SK-N-SH (cell line): ENCODE results near the gene ACSF3. TPM values are rescaled to one million over a fixed set of nuclear protein-coding genes. Genes with fewer than 3 reads are reported as not detected.

Experiments
- CTCF ChIA-PET: fragments of 300-600, 350-600 bp; formaldehyde crosslinking; extraction: SDS; loops from one replicate; lab custom pipeline; 2021; lab: Yijun Ruan, JAX
- POLR2A ChIA-PET: fragments of 350-600 bp; sonication (Branson Sonifier 250); formaldehyde crosslinking; extraction: SDS; loops from one replicate; lab custom pipeline; 2020; ENCODE audit warnings: antibody characterized with exemption, inconsistent platforms; lab: Yijun Ruan, JAX
- DNase-seq: peaks from one replicate; pipeline ENCODE4 v3.0.0; 2012
- H2AFZ ChIP-seq: fragments of 200-600 bp; sonication (generic); 2 replicates; pipeline ENCODE4 v1.8.1; 2016; ENCODE audit warnings: antibody characterized with exemption, mild to moderate bottlenecking, low read depth
- H3F3A ChIP-seq: fragments of 200-600 bp; sonication (generic); replicated peaks from 2 replicates; pipeline ENCODE3; 2016; ENCODE audit warnings: antibody characterized with exemption, mild to moderate bottlenecking; ENCODE audit not compliant: insufficient read depth
- H3K27ac ChIP-seq, 2 experiments: fragments of 200-500 bp in 1 of 2; fragments of 200-600 bp in 1 of 2; sonication (Bioruptor generic) in 1 of 2; sonication (generic), shearing (Covaris generic) in 1 of 2; 2 replicates each; pipeline versions ENCODE4 v1.5.1 to v1.6.1; 2014 to 2016; ENCODE audit warnings: low read depth in 2 of 2, inconsistent platforms in 1 of 2, low read length in 1 of 2, mild to moderate bottlenecking in 1 of 2, mixed read lengths in 1 of 2
- H3K27me3 ChIP-seq: fragments of 200-600 bp; sonication (generic), shearing (Covaris generic); 2 replicates; pipeline ENCODE4 v1.6.1; 2016; ENCODE audit warnings: mixed run types; ENCODE audit not compliant: insufficient read depth
- H3K36me3 ChIP-seq, 2 experiments: fragments of 200-500 bp in 1 of 2; fragments of 200-600 bp in 1 of 2; sonication (Bioruptor generic) in 1 of 2; sonication (generic) in 1 of 2; replicated peaks in 1 of 2; 2 replicates each; pipeline versions ENCODE3 to v1.5.1; 2014 to 2016; ENCODE audit warnings: low read length in 1 of 2, mild to moderate bottlenecking in 1 of 2; ENCODE audit not compliant: insufficient read depth in 2 of 2, control insufficient read depth in 1 of 2
- H3K4me1 ChIP-seq, 2 experiments: fragments of 200-500 bp in 1 of 2; fragments of 200-600 bp in 1 of 2; sonication (Bioruptor generic) in 1 of 2; sonication (generic), shearing (Covaris generic) in 1 of 2; 2 replicates each; pipeline versions ENCODE4 v1.5.1 to v1.6.1; 2014 to 2016; ENCODE audit warnings: low read depth in 1 of 2, low read length in 1 of 2, mixed run types in 1 of 2; ENCODE audit not compliant: insufficient read depth in 2 of 2, control insufficient read depth in 1 of 2
- H3K4me2 ChIP-seq: fragments of 200-600 bp; sonication (generic), shearing (Covaris generic); 2 replicates; pipeline ENCODE4 v1.6.1; 2017; ENCODE audit warnings: mixed run types
- H3K4me3 ChIP-seq, 2 experiments: fragments of 200-500 bp in 1 of 2; fragments of 200-600 bp in 1 of 2; sonication (Bioruptor generic) in 1 of 2; sonication (generic), shearing (Covaris generic) in 1 of 2; 2 replicates each; pipeline versions ENCODE4 v1.5.1 to v1.8.1; 2014 to 2016; ENCODE audit warnings: low read depth in 2 of 2, inconsistent platforms in 1 of 2, low read length in 1 of 2, mild to moderate bottlenecking in 1 of 2, mixed read lengths in 1 of 2, moderate library complexity in 1 of 2
- H3K79me2 ChIP-seq: fragments of 200-600 bp; sonication (generic); 2 replicates; pipeline ENCODE4 v1.8.1; 2017; ENCODE audit warnings: mild to moderate bottlenecking; ENCODE audit not compliant: insufficient read depth
- H3K9ac ChIP-seq: fragments of 200-600 bp; sonication (generic); 2 replicates; pipeline ENCODE4 v1.6.1; 2017; ENCODE audit warnings: mixed run types
- H3K9me2 ChIP-seq: fragments of 200-600 bp; sonication (generic); 2 replicates; pipeline ENCODE4 v1.6.1; 2017; ENCODE audit warnings: mixed run types
- H3K9me3 ChIP-seq: fragments of 200-600 bp; sonication (generic); 2 replicates; pipeline ENCODE4 v1.6.1; 2017; ENCODE audit warnings: mixed run types, mild to moderate bottlenecking, moderate library complexity
- H4K20me1 ChIP-seq: fragments of 200-600 bp; sonication (generic); 2 replicates; pipeline ENCODE4 v1.6.1; 2017; ENCODE audit warnings: mild to moderate bottlenecking, mixed run types; ENCODE audit not compliant: insufficient read depth
- CHD2 ChIP-seq: fragments of 150-350 bp; IDR thresholded peaks from 2 replicates; pipeline ENCODE4 v1.6.1; 2018; ENCODE audit warnings: low read length; ENCODE audit not compliant: partially characterized antibody
- ELF1 ChIP-seq: IDR thresholded peaks from 2 replicates; pipeline ENCODE4 v1.4.0; 2012
- EP300 ChIP-seq, 2 experiments: IDR thresholded peaks; 2 replicates each; pipeline versions ENCODE4 v1.4.0 to v1.6.1; 2012; ENCODE audit warnings: borderline replicate concordance in 1 of 2, low read depth in 1 of 2, low read length in 1 of 2
- EZH2phosphoT487 ChIP-seq: fragments of 200-600 bp; sonication (generic); IDR thresholded peaks from 2 replicates; pipeline ENCODE4 v1.6.1; 2017; ENCODE audit warnings: low read depth, mixed run types, mild to moderate bottlenecking, antibody characterized with exemption, moderate library complexity, borderline replicate concordance
- FOSL2 ChIP-seq: IDR thresholded peaks from 2 replicates; pipeline ENCODE4 v1.4.0; 2012; ENCODE audit warnings: low read depth, mild to moderate bottlenecking, moderate library complexity, borderline replicate concordance
- FOXM1 ChIP-seq: IDR thresholded peaks from 2 replicates; pipeline ENCODE4 v1.4.0; 2012; ENCODE audit warnings: low read depth, mild to moderate bottlenecking
- GABPA ChIP-seq: IDR thresholded peaks from 2 replicates; pipeline ENCODE4 v1.4.0; 2012; ENCODE audit warnings: low read depth, mild to moderate bottlenecking
- GATA2 ChIP-seq: sonication (generic); formaldehyde crosslinking; IDR thresholded peaks from 2 replicates; pipeline ENCODE4 v1.5.0; 2020; ENCODE audit warnings: mild to moderate bottlenecking, missing genetic modification reagents
- JUND ChIP-seq: IDR thresholded peaks from 2 replicates; pipeline ENCODE4 v1.4.0; 2012
- MEF2A ChIP-seq: IDR thresholded peaks from 2 replicates; pipeline ENCODE4 v1.4.0; 2012; ENCODE audit warnings: low read depth, borderline replicate concordance
- MXI1 ChIP-seq: IDR thresholded peaks from 2 replicates; pipeline ENCODE4 v1.6.1; 2012; ENCODE audit warnings: mild to moderate bottlenecking, low read depth, low read length, improper control_type of control experiment
- NFIC ChIP-seq: IDR thresholded peaks from 2 replicates; pipeline ENCODE4 v1.4.0; 2012; ENCODE audit warnings: borderline replicate concordance
- NRF1 ChIP-seq: IDR thresholded peaks from 2 replicates; pipeline ENCODE4 v1.6.1; 2012; ENCODE audit warnings: low read depth, mild to moderate bottlenecking, low read length
- POLR2AphosphoS5 ChIP-seq: IDR thresholded peaks from 2 replicates; pipeline ENCODE4 v1.6.1; 2012; ENCODE audit warnings: low read depth, low read length
- RCOR1 ChIP-seq: fragments of 150-350 bp; IDR thresholded peaks from 2 replicates; pipeline ENCODE4 v1.6.1; 2017; ENCODE audit warnings: antibody characterized with exemption, low read length
- RFX5 ChIP-seq: IDR thresholded peaks from 2 replicates; pipeline ENCODE4 v1.6.1; 2012; ENCODE audit warnings: mild to moderate bottlenecking, improper control_type of control experiment, low read length
- SMC3 ChIP-seq: IDR thresholded peaks from 2 replicates; pipeline ENCODE4 v1.6.1; 2012; ENCODE audit warnings: low read depth, low read length, improper control_type of control experiment
- TEAD4 ChIP-seq: IDR thresholded peaks from 2 replicates; pipeline ENCODE4 v1.4.0; 2012; ENCODE audit warnings: mild to moderate bottlenecking, borderline replicate concordance; ENCODE audit not compliant: insufficient read depth
- YY1 ChIP-seq: IDR thresholded peaks from 2 replicates; pipeline ENCODE4 v1.4.0; 2012; ENCODE audit warnings: low read depth, mild to moderate bottlenecking
- WGBS: methylation state at CpG from one replicate; pipeline ENCODE4 v1.1.6; 2017; ENCODE audit warnings: low lambda C conversion rate; 5-methylcytosine and 5-hydroxymethylcytosine counted together
- polyA plus RNA-seq, 3 experiments: library from polyadenylated mRNA; depleted of rRNA; stranded (reverse); fragments of >200 nt; gene quantifications; 2 replicates each; pipeline ENCODE4 v1.2.3, GENCODE V29; 2012
- TF ChIP-seq, protein P1 (sequence below): IDR thresholded peaks from 2 replicates; pipeline ENCODE4 v1.4.0; 2012; ENCODE audit warnings: low read depth, borderline replicate concordance
- TF ChIP-seq, protein P2 (sequence below): fragments of 150-350 bp; IDR thresholded peaks from 2 replicates; pipeline ENCODE4 v1.6.1; 2017; ENCODE audit warnings: antibody characterized with exemption, low read length, low read depth, borderline replicate concordance
- TF ChIP-seq, protein P3 (sequence below): IDR thresholded peaks from 2 replicates; pipeline ENCODE4 v1.4.0; 2012; ENCODE audit warnings: low read depth

ACSF3 gene
- polyA plus RNA-seq, 1 of the 3 experiments (the other 2 are of a cell fraction) = 18.8 TPM

DNA sequence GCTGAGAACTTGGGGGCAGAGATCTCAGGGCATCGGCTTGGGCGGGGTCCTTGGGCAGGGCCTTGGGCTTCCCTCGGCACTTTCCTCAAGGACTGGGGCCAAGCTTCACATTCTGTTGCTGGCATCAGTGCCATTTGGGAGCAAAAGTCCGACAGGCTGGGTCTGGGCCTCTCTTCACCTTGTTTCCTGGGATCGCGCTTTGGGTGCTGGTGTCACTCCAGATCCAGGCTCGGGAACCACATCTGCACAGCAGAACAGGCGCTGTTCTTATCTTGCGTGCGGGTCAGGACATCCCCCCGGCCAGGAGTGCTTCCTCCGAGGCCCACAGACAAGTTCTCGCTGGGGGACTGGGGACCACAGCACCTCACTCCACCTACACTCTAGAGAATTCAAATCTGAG, 46.7 kb downstream of the ACSF3 start:
- WGBS = 89% methylated on average over 10 of the region's 13 CpGs
- ChIA-PET POLR2A (no interaction called here), CTCF (no interaction called here)

DNA sequence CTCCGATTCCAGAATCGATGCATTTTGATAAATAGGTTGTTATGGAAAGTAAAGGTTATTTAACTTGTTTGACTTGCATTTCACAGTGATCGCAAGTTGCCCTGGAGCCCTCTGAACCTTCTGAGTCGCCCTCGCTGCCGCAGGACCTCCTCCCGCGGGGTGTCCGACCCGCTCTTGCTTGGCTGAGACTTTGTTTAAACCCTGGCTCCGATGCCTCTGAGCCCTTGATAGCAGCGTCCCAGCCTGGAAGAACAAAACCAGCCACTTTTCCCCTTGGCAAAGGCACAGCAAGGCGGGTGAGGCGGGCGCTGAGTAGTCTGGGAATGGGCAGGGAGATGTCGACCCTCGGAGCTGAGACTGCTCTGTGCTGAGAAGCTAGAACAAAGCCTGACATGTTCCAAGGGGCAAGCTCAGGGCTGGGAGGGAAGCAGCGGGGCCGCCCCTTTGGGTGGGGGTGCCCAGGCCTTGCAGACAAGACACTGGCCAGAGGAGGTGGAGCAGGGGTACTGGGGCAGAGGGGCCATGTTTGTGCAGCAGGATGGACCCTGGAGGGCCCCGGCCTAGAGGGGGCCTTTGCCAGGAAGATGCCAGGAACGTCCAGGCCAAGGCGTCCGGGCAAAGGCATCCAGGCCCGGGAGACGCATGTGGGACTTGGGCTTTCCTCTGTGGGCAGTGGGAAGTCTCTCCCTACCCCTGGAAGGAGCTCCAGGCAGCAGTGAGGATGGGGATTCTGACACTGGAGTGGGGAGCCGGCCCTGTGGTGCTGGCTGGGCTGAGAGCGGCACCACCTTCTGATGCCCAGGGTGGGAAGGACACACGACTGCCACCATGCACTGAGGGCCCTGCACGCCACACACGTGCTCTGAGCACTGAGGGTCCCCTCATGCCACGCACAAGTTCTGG, 47.6 kb downstream of the ACSF3 start:
- H3K9ac ChIP-seq = no peak overlapping the region
- no peak overlapping the region for H3K27ac ChIP-seq
- H3K36me3 ChIP-seq = peaks cover 0 to 13% of the 10 kb centered on the region in 2 experiments
- no peaks in the 10 kb centered on the region for H3K27me3 ChIP-seq
- 95% methylated on average over 25 of the region's 31 CpGs for WGBS
- H3K79me2 ChIP-seq = no peaks in the 10 kb centered on the region
- DNase-seq = no peak
- no peaks in the 10 kb centered on the region for H3F3A ChIP-seq
- H2AFZ ChIP-seq = no peak overlapping the region
- no peak overlapping the region for H3K4me3 ChIP-seq
- 0 out of 2 replicates have a peak, but pooled peaks cover 5% of the 10 kb centered on the region for H4K20me1 ChIP-seq
- CTCF ChIA-PET = no interaction called here
- peaks cover 0 to 11% of the 10 kb centered on the region in 2 experiments; a peak in 1 of 4 replicates for H3K4me1 ChIP-seq
- no peaks in the 10 kb centered on the region for H3K9me3 ChIP-seq
- no peaks in the 10 kb centered on the region for H3K9me2 ChIP-seq
- POLR2A ChIA-PET = no interaction called here
- H3K4me2 ChIP-seq = no peak overlapping the region
- TF ChIP-seq TEAD4 = no peak
- no peak for TF ChIP-seq EP300 (IDR thresholded peaks at IDR 0.05; ENCODE audit: borderline replicate concordance in 1 of 2, low read depth in 1 of 2, low read length in 1 of 2)
- TF ChIP-seq RCOR1 = no peak
- TF ChIP-seq POLR2AphosphoS5 = no peak
- TF ChIP-seq YY1 = no peak
- no peak for TF ChIP-seq FOSL2
- no peak for TF ChIP-seq CHD2
- TF ChIP-seq MEF2A = no peak
- TF ChIP-seq, protein P1, sequence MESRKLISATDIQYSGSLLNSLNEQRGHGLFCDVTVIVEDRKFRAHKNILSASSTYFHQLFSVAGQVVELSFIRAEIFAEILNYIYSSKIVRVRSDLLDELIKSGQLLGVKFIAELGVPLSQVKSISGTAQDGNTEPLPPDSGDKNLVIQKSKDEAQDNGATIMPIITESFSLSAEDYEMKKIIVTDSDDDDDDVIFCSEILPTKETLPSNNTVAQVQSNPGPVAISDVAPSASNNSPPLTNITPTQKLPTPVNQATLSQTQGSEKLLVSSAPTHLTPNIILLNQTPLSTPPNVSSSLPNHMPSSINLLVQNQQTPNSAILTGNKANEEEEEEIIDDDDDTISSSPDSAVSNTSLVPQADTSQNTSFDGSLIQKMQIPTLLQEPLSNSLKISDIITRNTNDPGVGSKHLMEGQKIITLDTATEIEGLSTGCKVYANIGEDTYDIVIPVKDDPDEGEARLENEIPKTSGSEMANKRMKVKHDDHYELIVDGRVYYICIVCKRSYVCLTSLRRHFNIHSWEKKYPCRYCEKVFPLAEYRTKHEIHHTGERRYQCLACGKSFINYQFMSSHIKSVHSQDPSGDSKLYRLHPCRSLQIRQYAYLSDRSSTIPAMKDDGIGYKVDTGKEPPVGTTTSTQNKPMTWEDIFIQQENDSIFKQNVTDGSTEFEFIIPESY = no peak
- no peak for TF ChIP-seq NFIC

More for the DNA sequence above, 46.7 kb downstream of the ACSF3 start:
- Histone ChIP-seq H3K4me2 (no peak overlapping the region), H3F3A (no peaks in the 10 kb centered on the region), H3K79me2 (no peaks in the 10 kb centered on the region), H3K27ac (no peak overlapping the region), H3K9me3 (no peaks in the 10 kb centered on the region), H3K9ac (no peak overlapping the region), H3K4me3 (no peak overlapping the region), H3K27me3 (no peaks in the 10 kb centered on the region), H3K9me2 (no peaks in the 10 kb centered on the region), H3K4me1 (peaks cover 0 to 11% of the 10 kb centered on the region in 2 experiments; a peak in 1 of 4 replicates), H2AFZ (no peak overlapping the region), H3K36me3 (peaks cover 0 to 13% of the 10 kb centered on the region in 2 experiments), H4K20me1 (0 out of 2 replicates have a peak, but pooled peaks cover 5% of the 10 kb centered on the region)
- TF ChIP-seq FOXM1 = no peak
- TF ChIP-seq EP300 (IDR thresholded peaks at IDR 0.05; ENCODE audit: borderline replicate concordance in 1 of 2, low read depth in 1 of 2, low read length in 1 of 2) = no peak
- TF ChIP-seq, protein P2, sequence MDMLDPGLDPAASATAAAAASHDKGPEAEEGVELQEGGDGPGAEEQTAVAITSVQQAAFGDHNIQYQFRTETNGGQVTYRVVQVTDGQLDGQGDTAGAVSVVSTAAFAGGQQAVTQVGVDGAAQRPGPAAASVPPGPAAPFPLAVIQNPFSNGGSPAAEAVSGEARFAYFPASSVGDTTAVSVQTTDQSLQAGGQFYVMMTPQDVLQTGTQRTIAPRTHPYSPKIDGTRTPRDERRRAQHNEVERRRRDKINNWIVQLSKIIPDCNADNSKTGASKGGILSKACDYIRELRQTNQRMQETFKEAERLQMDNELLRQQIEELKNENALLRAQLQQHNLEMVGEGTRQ = no peak
- TF ChIP-seq GATA2 = no peak
- no peak for TF ChIP-seq EZH2phosphoT487
- no peak for TF ChIP-seq MXI1
- no peak for TF ChIP-seq ELF1
- no peak for TF ChIP-seq GABPA
- TF ChIP-seq RFX5 = no peak
- TF ChIP-seq, protein P1 = no peak
- TF ChIP-seq SMC3 = no peak
- no peak for TF ChIP-seq NRF1
- TF ChIP-seq, protein P3, sequence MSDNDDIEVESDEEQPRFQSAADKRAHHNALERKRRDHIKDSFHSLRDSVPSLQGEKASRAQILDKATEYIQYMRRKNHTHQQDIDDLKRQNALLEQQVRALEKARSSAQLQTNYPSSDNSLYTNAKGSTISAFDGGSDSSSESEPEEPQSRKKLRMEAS = no peak
- no peak for TF ChIP-seq JUND
- DNase-seq = no peak
